ENCODE data around the gene FGGY.

FGGY gene

GRCh38 chr1:59549903-59550302, 253.0 kb downstream of the FGGY start:
- ChIA-PET CTCF (interaction anchor here (0.6 kb wide), 1 partner anchor 439 kb away, joined by 3 read pairs; no protein-coding TSS in a partner anchor), POLR2A (ENCODE audit: low non-redundant PET) (no interaction called here)
- DNase-seq (ENCODE audit: low spot score) = no peak
- no peak overlapping the region for H3K27ac ChIP-seq
- TF ChIP-seq, protein P1, sequence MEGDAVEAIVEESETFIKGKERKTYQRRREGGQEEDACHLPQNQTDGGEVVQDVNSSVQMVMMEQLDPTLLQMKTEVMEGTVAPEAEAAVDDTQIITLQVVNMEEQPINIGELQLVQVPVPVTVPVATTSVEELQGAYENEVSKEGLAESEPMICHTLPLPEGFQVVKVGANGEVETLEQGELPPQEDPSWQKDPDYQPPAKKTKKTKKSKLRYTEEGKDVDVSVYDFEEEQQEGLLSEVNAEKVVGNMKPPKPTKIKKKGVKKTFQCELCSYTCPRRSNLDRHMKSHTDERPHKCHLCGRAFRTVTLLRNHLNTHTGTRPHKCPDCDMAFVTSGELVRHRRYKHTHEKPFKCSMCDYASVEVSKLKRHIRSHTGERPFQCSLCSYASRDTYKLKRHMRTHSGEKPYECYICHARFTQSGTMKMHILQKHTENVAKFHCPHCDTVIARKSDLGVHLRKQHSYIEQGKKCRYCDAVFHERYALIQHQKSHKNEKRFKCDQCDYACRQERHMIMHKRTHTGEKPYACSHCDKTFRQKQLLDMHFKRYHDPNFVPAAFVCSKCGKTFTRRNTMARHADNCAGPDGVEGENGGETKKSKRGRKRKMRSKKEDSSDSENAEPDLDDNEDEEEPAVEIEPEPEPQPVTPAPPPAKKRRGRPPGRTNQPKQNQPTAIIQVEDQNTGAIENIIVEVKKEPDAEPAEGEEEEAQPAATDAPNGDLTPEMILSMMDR (conservative IDR thresholded peaks at IDR 0.05; ENCODE audit: low read depth) = no peak

GRCh38 chr1:59552007-59552406, 255.1 kb downstream of the FGGY start:
- ChIA-PET CTCF (interaction anchor here (0.6 to 0.7 kb wide), 2 partner anchors 107 to 339 kb away, joined by 3 read pairs; no protein-coding TSS in a partner anchor), POLR2A (ENCODE audit: low non-redundant PET) (no interaction called here)
- H3K27ac ChIP-seq = no peak overlapping the region
- TF ChIP-seq, protein P1 (conservative IDR thresholded peaks at IDR 0.05; ENCODE audit: low read depth) = no peak
- no peak for DNase-seq (ENCODE audit: low spot score)

DNA sequence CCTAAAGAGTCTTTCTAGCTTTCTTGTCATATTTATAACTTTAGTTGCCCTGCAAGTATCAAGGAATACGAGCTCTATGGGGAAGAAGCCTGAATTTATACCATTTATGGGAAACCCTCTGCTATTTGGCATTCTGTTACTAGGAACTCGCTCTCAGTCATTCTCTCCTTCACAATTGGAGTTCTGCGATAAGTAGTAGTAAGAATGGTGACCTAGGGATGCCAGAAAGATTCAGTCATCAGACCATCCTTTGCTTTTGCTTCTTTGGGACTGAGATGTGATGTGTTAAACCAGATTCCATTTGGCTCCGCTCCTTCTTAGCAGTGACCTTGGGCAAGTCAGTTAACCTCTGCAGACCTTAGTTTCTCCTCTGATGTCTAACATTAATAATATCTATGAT, 256.5 kb downstream of the FGGY start:
- H3K27ac ChIP-seq = no peak overlapping the region
- ChIA-PET CTCF (no interaction called here), POLR2A (ENCODE audit: low non-redundant PET) (no interaction called here)
- TF ChIP-seq, protein P1 (conservative IDR thresholded peaks at IDR 0.05; ENCODE audit: low read depth) = no peak
- DNase-seq (ENCODE audit: low spot score) = no peak

DNA sequence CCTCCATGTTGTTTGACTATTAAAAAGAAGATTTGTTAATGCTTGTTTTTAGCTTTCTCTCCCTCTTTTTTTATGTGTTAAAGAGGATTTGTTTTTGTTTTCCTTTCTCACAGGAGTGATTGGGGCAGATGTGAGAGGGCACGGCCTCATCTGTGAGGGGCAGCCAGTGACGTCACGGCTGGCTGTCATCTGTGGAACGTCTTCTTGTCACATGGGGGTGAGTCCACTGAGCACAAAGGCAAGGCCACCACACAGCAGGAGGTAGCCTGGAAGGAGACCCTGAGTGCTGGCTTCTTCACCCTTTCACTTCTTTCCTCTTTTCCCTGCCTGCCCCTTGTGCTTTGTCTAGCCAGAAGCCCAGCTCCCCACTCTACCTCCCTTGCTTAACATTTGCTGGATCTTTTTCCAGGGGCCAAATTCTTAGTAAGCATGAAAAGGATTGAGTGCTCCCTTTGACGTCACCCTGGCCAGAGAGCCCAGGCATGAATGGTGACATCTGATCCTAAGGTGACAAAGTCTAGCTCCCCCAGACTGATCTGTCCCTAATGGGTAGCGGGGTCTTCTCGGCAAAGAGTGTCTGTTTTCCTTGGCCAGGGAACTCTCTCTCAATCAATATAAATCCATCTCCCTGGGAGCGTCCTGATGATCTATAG, 257.2 kb downstream of the FGGY start:
- POLR2A ChIA-PET (ENCODE audit: low non-redundant PET) = no interaction called here
- CTCF ChIA-PET = no interaction called here
- TF ChIP-seq, protein P1 (conservative IDR thresholded peaks at IDR 0.05; ENCODE audit: low read depth) = no peak
- no peak for DNase-seq (ENCODE audit: low spot score)
- no peak overlapping the region for H3K27ac ChIP-seq

- ChIA-PET CTCF (no interaction called here), POLR2A (ENCODE audit: low non-redundant PET) (no interaction called here)
- no peak overlapping the region for H3K27ac ChIP-seq
- TF ChIP-seq, protein P1 (conservative IDR thresholded peaks at IDR 0.05; ENCODE audit: low read depth) = no peak
- DNase-seq (ENCODE audit: low spot score) = no peak
Measured at GRCh38 chr1:59554752-59555151, 257.9 kb downstream of the FGGY start.

DNA sequence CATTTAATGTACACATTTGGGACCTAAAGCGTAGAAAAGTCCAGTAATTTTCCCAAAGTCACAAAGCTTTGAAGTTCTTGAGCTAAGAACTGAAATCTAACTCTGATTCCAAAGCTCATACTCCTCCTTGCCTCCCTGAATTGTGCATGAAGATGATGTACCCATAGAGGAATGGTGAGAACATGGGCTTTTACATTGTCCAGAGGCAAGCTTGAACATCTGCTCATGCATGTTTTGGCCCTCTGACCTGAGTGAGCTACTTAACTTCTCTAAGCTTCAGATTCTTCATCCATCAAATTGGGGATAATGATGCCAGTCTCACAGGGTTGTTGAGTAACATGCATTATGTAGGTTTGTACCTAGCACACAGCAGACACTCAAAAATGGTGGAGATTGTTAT, 259.5 kb downstream of the FGGY start:
- ChIA-PET CTCF (no interaction called here), POLR2A (ENCODE audit: low non-redundant PET) (no interaction called here)
- DNase-seq (ENCODE audit: low spot score) = no peak
- TF ChIP-seq, protein P1 (conservative IDR thresholded peaks at IDR 0.05; ENCODE audit: low read depth) = no peak
- no peak overlapping the region for H3K27ac ChIP-seq
